Transverse colon (tissue), 4 donors: ENCODE results near the gene ANKS1B.

ENCODE experiments used
- POLR2AphosphoS5 ChIP-seq, 3 donors: sonication (generic); formaldehyde crosslinking; IDR thresholded peaks; one replicate each; pipeline ENCODE4 v1.6.1; 2016; ENCODE audit warnings: antibody characterized with exemption in 3 of 3
- TF ChIP-seq, protein P1 (sequence below), 5 experiments: fragments of 200-600 bp in 3 of 5; fragments of 450-650 bp in 2 of 5; sonication (generic) in 3 of 5; IDR thresholded peaks; 1 replicate in 2 of 5; 2 replicates in 3 of 5; pipeline ENCODE4 v1.5.1; 2016 to 2017; ENCODE audit warnings: antibody characterized with exemption in 5 of 5, inconsistent platforms in 3 of 5, mild to moderate bottlenecking in 2 of 5, moderate library complexity in 1 of 5

DNA sequence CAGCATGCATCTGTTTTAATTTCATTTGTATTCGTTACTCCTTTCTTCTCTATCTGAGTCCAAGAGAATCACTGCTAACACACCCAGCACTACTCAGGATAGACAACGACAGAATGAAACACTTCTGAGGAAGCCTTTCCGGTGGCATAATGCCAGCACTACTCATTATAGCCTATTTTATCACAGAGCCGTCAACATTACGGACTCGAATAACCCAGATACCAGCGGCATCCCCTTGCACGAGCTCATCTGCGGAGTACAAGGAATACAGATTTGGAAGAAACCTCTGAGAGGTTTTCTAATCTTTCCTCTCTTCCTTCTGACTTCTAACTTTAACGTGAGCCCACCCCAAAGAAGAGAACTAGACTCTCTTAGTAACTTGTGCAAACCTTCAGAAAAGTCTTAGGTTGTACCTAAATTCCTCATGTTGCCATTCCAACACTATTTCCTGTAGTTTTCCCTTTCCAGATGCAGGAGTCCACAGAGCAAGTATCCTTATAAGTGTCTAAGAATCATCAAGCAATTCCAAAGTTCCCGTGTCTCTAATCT lies 1091.5 kb downstream of the ANKS1B start:
- TF ChIP-seq, protein P1, sequence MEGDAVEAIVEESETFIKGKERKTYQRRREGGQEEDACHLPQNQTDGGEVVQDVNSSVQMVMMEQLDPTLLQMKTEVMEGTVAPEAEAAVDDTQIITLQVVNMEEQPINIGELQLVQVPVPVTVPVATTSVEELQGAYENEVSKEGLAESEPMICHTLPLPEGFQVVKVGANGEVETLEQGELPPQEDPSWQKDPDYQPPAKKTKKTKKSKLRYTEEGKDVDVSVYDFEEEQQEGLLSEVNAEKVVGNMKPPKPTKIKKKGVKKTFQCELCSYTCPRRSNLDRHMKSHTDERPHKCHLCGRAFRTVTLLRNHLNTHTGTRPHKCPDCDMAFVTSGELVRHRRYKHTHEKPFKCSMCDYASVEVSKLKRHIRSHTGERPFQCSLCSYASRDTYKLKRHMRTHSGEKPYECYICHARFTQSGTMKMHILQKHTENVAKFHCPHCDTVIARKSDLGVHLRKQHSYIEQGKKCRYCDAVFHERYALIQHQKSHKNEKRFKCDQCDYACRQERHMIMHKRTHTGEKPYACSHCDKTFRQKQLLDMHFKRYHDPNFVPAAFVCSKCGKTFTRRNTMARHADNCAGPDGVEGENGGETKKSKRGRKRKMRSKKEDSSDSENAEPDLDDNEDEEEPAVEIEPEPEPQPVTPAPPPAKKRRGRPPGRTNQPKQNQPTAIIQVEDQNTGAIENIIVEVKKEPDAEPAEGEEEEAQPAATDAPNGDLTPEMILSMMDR (IDR thresholded peaks at IDR 0.05) = no peak
- no peak for TF ChIP-seq POLR2AphosphoS5 (IDR thresholded peaks at IDR 0.05)
